T follicular helper cell (primary cell): ENCODE data around the gene PIGV.
A peak's percentile ranks its signal among the peaks of the same experiment; 100 is the strongest.

ENCODE experiments used
- DNase-seq: peaks from one replicate; pipeline ENCODE4 v3.0.0-alpha.2; 2020; ENCODE audit warnings: low read depth

The PIGV gene

GRCh38 chr1:26772687-26773086, 15.1 kb upstream of the PIGV start:
- no peak for DNase-seq

- DNase-seq = no peak
These were observed 13.3 kb upstream of the PIGV start for GRCh38 chr1:26774462-26774861.

- no peak for DNase-seq
These were observed 12.1 kb upstream of the PIGV start for GRCh38 chr1:26775666-26776065.

- no peak for DNase-seq
These were observed 8.6 kb upstream of the PIGV start for GRCh38 chr1:26779098-26779668.

- no peak for DNase-seq
These were observed 7.3 kb upstream of the PIGV start for GRCh38 chr1:26780344-26780957.

GRCh38 chr1:26781206-26781825, 6.4 kb upstream of the PIGV start:
- no peak for DNase-seq

- DNase-seq = no peak
These were observed 5.1 kb upstream of the PIGV start for GRCh38 chr1:26782521-26783212.

GRCh38 chr1:26783646-26784022, 4.1 kb upstream of the PIGV start:
- no peak for DNase-seq

GRCh38 chr1:26784023-26784871, 3.5 kb upstream of the PIGV start:
- DNase-seq = no peak

- no peak for DNase-seq
These were observed 2.9 kb upstream of the PIGV start for GRCh38 chr1:26784886-26785285.

- DNase-seq = no peak
These were observed 1.9 kb upstream of the PIGV start for GRCh38 chr1:26785611-26786436.

GRCh38 chr1:26786437-26787380, 1.0 kb upstream of the PIGV start:
- no peak for DNase-seq

GRCh38 chr1:26787381-26787705, 407 bp upstream of the PIGV start:
- no peak for DNase-seq

- no peak for DNase-seq
These were observed 700 bp downstream of the PIGV start for GRCh38 chr1:26788515-26788785.

GRCh38 chr1:26788836-26789611, 1.3 kb downstream of the PIGV start:
- DNase-seq = peak; percentile 83

GRCh38 chr1:26789612-26789865, 1.8 kb downstream of the PIGV start:
- DNase-seq = no peak

GRCh38 chr1:26789931-26790330, 2.2 kb downstream of the PIGV start:
- DNase-seq = no peak

- no peak for DNase-seq
These were observed 2.8 kb downstream of the PIGV start for GRCh38 chr1:26790551-26790953.

GRCh38 chr1:26791148-26791547, 3.4 kb downstream of the PIGV start:
- DNase-seq = no peak

GRCh38 chr1:26791626-26792025, 3.9 kb downstream of the PIGV start:
- no peak for DNase-seq
